ENCODE results near the gene PDCD4. TPM values are rescaled to one million over a fixed set of nuclear protein-coding genes. Genes with fewer than 3 reads are reported as not detected.

Gene PDCD4
- total and polyA plus RNA-seq, 9 of the 15 experiments (the other 6 are each of a cell fraction or from before 2014, with no cell fraction given), result 12.9 to 44.1 (median 33.7) TPM

- peak; percentile 44; the same call in 1 of the 2 replicates for TF ChIP-seq ZNF592 (IDR thresholded peaks at IDR 0.05)
- no peak for TF ChIP-seq NCOA2 (IDR thresholded peaks at IDR 0.05; ENCODE audit: partially characterized antibody in 2 of 2)
- peak in 2 of 3 experiments; percentile 3 to 8 for TF ChIP-seq YY1 (IDR thresholded peaks at IDR 0.05; ENCODE audit: borderline replicate concordance in 1 of 3, control insufficient read depth in 1 of 3, extremely low read depth in 1 of 3, insufficient read depth in 3 of 3, insufficient read length in 1 of 3, insufficient replicate concordance in 2 of 3, low read depth in 1 of 3, low read length in 2 of 3)
- peak; percentile 38; the same call in 1 of the 2 replicates for TF ChIP-seq CREB3 (tag; conservative IDR thresholded peaks at IDR 0.05; ENCODE audit: low read depth)
- no peak for TF ChIP-seq NR0B1 (IDR thresholded peaks at IDR 0.05; ENCODE audit: partially characterized antibody)
- no peak for TF ChIP-seq MAX (CRISPR knock-in tag; IDR thresholded peaks at IDR 0.05)
- peak; percentile 57 for TF ChIP-seq RBM25 (IDR thresholded peaks at IDR 0.05; ENCODE audit: low read depth, low read length, severe bottlenecking)
- TF ChIP-seq JUND (IDR thresholded peaks at IDR 0.05; ENCODE audit: borderline replicate concordance, low read depth, low read length), result no peak
- no peak for TF ChIP-seq JUND (tag; IDR thresholded peaks at IDR 0.05; ENCODE audit: borderline replicate concordance, low read depth, low read length)
- peak; percentile 31; the same call in 1 of the 2 replicates for TF ChIP-seq CXXC5 (CRISPR knock-in tag; IDR thresholded peaks at IDR 0.05)
- no peak for TF ChIP-seq MCM3 (IDR thresholded peaks at IDR 0.05)
- peak; percentile 77 for TF ChIP-seq TBP (optimal IDR thresholded peaks at IDR 0.05; ENCODE audit: low read depth, low read length)
- no peak for TF ChIP-seq ZNF561 (CRISPR knock-in tag; conservative IDR thresholded peaks at IDR 0.05)
- TF ChIP-seq RAD51 (IDR thresholded peaks at IDR 0.05; ENCODE audit: borderline replicate concordance, low read depth), result 0 out of 2 replicates have a peak, but pooled peaks have one; percentile 16
- TF ChIP-seq ELF2 (CRISPR knock-in tag; IDR thresholded peaks at IDR 0.05), result no peak
- TF ChIP-seq TEAD1 (CRISPR knock-in tag; IDR thresholded peaks at IDR 0.05), result no peak
- no peak for TF ChIP-seq TAF15 (IDR thresholded peaks at IDR 0.05; ENCODE audit: low read depth, low read length)
- TF ChIP-seq LARP7 (IDR thresholded peaks at IDR 0.05), result no peak
- TF ChIP-seq ZBED1 (IDR thresholded peaks at IDR 0.05), result no peak
- TF ChIP-seq NCOA6 (IDR thresholded peaks at IDR 0.05), result no peak
- TF ChIP-seq ZFPM2 (CRISPR knock-in tag; IDR thresholded peaks at IDR 0.05), result no peak
- no peak for TF ChIP-seq RNF2 (IDR thresholded peaks at IDR 0.05)
Measured at GRCh38 chr10:110871298-110872084, at the start of gene PDCD4 (continued).
